Naive thymus-derived CD4-positive, alpha-beta T cell (primary cell): Measurements from ENCODE around the gene NPAS2. TPM values are rescaled to one million over a fixed set of nuclear protein-coding genes. Genes with fewer than 3 reads are reported as not detected.

Source experiments
- ATAC-seq: fragments of 150-1000 bp; cut with Tn5 transposase; 2 replicates; pipeline ENCODE4 v1.10.0; 2021; ENCODE audit warnings: mild to moderate bottlenecking, moderate library complexity
- CTCF ChIA-PET: fragments of 350-600 bp; sonication (Branson Sonifier 250); formaldehyde crosslinking; loops from one replicate; lab custom pipeline; 2021; ENCODE audit warnings: antibody characterized with exemption; lab: Charles Lee
- POLR2A ChIA-PET: fragments of 350-600 bp; sonication (Branson Sonifier 250); formaldehyde crosslinking; loops from one replicate; lab custom pipeline; 2021; ENCODE audit warnings: antibody characterized with exemption, inconsistent platforms; lab: Charles Lee
- DNase-seq, 9 donors: peaks; one replicate each; pipeline versions ENCODE4 v3.0.0 to v3.0.0-alpha.2; 2020 to 2022; ENCODE audit warnings: mixed read lengths in 1 of 9
- H3K27ac ChIP-seq: one replicate; pipeline ENCODE4 v1.7.0; 2013; ENCODE audit warnings: mild to moderate bottlenecking, low read depth, low read length, moderate library complexity
- H3K27me3 ChIP-seq, 2 donors: one replicate each; pipeline ENCODE4 v1.7.0; 2013; ENCODE audit warnings: low read length in 2 of 2, mild to moderate bottlenecking in 2 of 2, moderate library complexity in 2 of 2; ENCODE audit not compliant: control insufficient read depth in 2 of 2, insufficient read depth in 2 of 2
- H3K36me3 ChIP-seq, 3 experiments: 1 replicate in 2 of 3; 2 replicates in 1 of 3; pipeline ENCODE4 v1.7.0; 2013; ENCODE audit warnings: low read length in 3 of 3, mild to moderate bottlenecking in 3 of 3, moderate library complexity in 1 of 3; ENCODE audit not compliant: insufficient read depth in 3 of 3, control insufficient read depth in 2 of 3
- H3K4me1 ChIP-seq, 2 donors: one replicate each; pipeline ENCODE4 v1.7.0; 2013; ENCODE audit warnings: low read length in 2 of 2, mild to moderate bottlenecking in 2 of 2, moderate library complexity in 1 of 2; ENCODE audit not compliant: control insufficient read depth in 2 of 2, insufficient read depth in 2 of 2
- H3K4me3 ChIP-seq: 2 replicates; pipeline ENCODE4 v1.7.0; 2013; ENCODE audit warnings: mild to moderate bottlenecking, low read length
- H3K9me3 ChIP-seq, 3 experiments: 1 replicate in 2 of 3; 2 replicates in 1 of 3; pipeline ENCODE4 v1.7.0; 2013; ENCODE audit warnings: low read length in 3 of 3; ENCODE audit not compliant: control insufficient read depth in 2 of 3
- H3K27ac Mint-ChIP-seq, 9 donors: one replicate each; pipeline ENCODE4 v1.8.0; 2020 to 2022; ENCODE audit warnings: mixed read lengths in 9 of 9, mild to moderate bottlenecking in 8 of 9, moderate library complexity in 5 of 9, inconsistent platforms in 2 of 9
- H3K27me3 Mint-ChIP-seq, 5 donors: one replicate each; pipeline ENCODE4 v1.8.0; 2021 to 2022; ENCODE audit warnings: mixed read lengths in 5 of 5, mild to moderate bottlenecking in 1 of 5
- H3K36me3 Mint-ChIP-seq, 5 donors: one replicate each; pipeline ENCODE4 v1.8.0; 2020 to 2022; ENCODE audit warnings: mixed read lengths in 5 of 5, mild to moderate bottlenecking in 3 of 5, inconsistent platforms in 1 of 5
- H3K4me1 Mint-ChIP-seq, 7 donors: one replicate each; pipeline ENCODE4 v1.8.0; 2020 to 2022; ENCODE audit warnings: mixed read lengths in 7 of 7, mild to moderate bottlenecking in 3 of 7, inconsistent platforms in 1 of 7
- H3K4me3 Mint-ChIP-seq, 10 donors: one replicate each; pipeline ENCODE4 v1.8.0; 2020 to 2022; ENCODE audit warnings: mild to moderate bottlenecking in 10 of 10, mixed read lengths in 10 of 10, moderate library complexity in 6 of 10, inconsistent platforms in 2 of 10
- H3K9me3 Mint-ChIP-seq, 11 donors: one replicate each; pipeline ENCODE4 v1.8.0; 2020 to 2022; ENCODE audit warnings: mixed read lengths in 11 of 11, mild to moderate bottlenecking in 4 of 11, inconsistent platforms in 1 of 11, moderate library complexity in 1 of 11
- intact Hi-C, 2 donors: fragments of 100-400 bp; cut with micrococcal nuclease; formaldehyde crosslinking; loops; one replicate each; pipeline ENCODE4 v1.15.1; 2023
- polyA plus RNA-seq, 2 donors: library from polyadenylated mRNA; unstranded; fragments of 300-500 nt; fragmentation: Illumina TruSeq; gene quantifications; one replicate each; pipeline ENCODE4 v1.2.3, GENCODE V29; 2021
- total RNA-seq, 6 experiments: library from RNA in 5 of 6; stranded (reverse) in 5 of 6; gene quantifications; 1 replicate in 5 of 6; 2 replicates in 1 of 6; pipeline ENCODE4 v1.2.3 and lab custom pipeline; 2021 to 2026

Gene NPAS2
- total and polyA plus RNA-seq, 7 experiments from 2014 or later, result 1.2 to 15.0 (median 8.3) TPM

DNA sequence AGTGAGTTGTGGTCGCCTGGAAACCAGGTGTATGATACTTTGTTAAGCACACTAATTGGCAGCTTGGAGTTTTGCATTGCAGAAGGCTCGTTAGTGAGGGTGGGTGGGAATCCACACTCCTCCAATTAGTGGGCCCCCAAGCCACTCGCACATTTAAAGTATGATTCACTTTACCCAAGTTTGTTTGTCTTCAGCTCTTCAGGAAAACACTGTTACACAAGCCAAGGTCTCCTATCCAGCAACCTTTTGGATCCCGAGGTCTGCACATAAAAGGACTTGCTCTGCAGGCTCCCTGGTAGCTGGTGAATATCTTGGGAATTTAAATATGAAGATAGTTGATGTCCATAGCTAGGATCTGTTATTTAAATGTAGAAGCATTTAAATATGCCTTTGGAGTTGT lies 66.1 kb downstream of the NPAS2 start:
- no peaks in the 10 kb centered on the region for H3K4me1 ChIP-seq
- H3K4me1 Mint-ChIP-seq, result peaks cover 3 to 26% (median 10%) of the 10 kb centered on the region in 7 donors
- H3K9me3 Mint-ChIP-seq, result no peaks in the 10 kb centered on the region
- no peaks in the 10 kb centered on the region for H3K9me3 ChIP-seq
- ChIA-PET CTCF (no interaction called here), POLR2A (no interaction called here)
- no peaks in the 10 kb centered on the region for H3K36me3 ChIP-seq
- H3K27me3 Mint-ChIP-seq, result no peaks in the 10 kb centered on the region
- no peak overlapping the region for H3K4me3 Mint-ChIP-seq
- no peak overlapping the region for H3K27ac Mint-ChIP-seq
- no peak for DNase-seq
- no peak overlapping the region for H3K4me3 ChIP-seq
- H3K27me3 ChIP-seq, result no peaks in the 10 kb centered on the region
- no peak overlapping the region for H3K27ac ChIP-seq
- H3K36me3 Mint-ChIP-seq, result peaks cover 0 to 7% (median 0%) of the 10 kb centered on the region in 5 donors
- no peak for ATAC-seq
- intact Hi-C loops, result no loop called here

DNA sequence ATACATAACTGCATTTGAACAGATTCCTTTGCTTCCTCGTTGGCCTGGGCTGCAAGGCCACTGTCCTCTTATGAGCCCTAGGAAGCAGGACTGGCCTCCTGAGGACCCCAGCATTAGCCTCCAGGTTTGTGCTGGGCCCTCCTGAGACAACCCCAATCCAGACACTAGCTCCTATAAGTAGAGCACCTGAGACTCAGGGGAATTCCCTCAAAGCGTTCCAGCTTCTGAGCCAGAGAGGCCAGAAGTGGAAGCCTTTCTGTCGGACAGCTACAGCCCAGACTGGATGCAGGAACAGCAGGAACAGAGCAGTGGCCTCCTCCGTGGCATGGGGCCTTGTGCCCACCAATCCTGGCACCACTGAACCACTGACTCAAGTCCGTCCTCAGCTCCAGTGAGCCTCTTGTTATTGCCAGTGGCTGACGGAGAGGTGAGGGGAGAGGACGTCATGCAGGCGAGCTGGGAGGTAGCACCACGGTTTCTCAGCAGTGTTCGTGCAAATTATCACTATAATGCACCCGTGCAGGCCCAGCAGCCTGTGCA lies 67.2 kb downstream of the NPAS2 start:
- POLR2A ChIA-PET, result no interaction called here
- CTCF ChIA-PET, result no interaction called here
- H3K36me3 ChIP-seq, result no peaks in the 10 kb centered on the region
- H3K9me3 ChIP-seq, result no peaks in the 10 kb centered on the region
- no peak overlapping the region for H3K4me3 Mint-ChIP-seq
- no peak overlapping the region for H3K27ac ChIP-seq
- H3K27me3 Mint-ChIP-seq, result no peaks in the 10 kb centered on the region
- DNase-seq (no peak), ATAC-seq (no peak)
- no peaks in the 10 kb centered on the region for H3K9me3 Mint-ChIP-seq
- H3K36me3 Mint-ChIP-seq, result peaks cover 0 to 7% (median 5%) of the 10 kb centered on the region in 5 donors
- H3K4me3 ChIP-seq, result no peak overlapping the region
- intact Hi-C loops, result no loop called here
- no peak overlapping the region for H3K27ac Mint-ChIP-seq
- H3K27me3 ChIP-seq, result no peaks in the 10 kb centered on the region
- no peaks in the 10 kb centered on the region for H3K4me1 ChIP-seq
- peaks cover 3 to 23% (median 10%) of the 10 kb centered on the region in 7 donors for H3K4me1 Mint-ChIP-seq

DNA sequence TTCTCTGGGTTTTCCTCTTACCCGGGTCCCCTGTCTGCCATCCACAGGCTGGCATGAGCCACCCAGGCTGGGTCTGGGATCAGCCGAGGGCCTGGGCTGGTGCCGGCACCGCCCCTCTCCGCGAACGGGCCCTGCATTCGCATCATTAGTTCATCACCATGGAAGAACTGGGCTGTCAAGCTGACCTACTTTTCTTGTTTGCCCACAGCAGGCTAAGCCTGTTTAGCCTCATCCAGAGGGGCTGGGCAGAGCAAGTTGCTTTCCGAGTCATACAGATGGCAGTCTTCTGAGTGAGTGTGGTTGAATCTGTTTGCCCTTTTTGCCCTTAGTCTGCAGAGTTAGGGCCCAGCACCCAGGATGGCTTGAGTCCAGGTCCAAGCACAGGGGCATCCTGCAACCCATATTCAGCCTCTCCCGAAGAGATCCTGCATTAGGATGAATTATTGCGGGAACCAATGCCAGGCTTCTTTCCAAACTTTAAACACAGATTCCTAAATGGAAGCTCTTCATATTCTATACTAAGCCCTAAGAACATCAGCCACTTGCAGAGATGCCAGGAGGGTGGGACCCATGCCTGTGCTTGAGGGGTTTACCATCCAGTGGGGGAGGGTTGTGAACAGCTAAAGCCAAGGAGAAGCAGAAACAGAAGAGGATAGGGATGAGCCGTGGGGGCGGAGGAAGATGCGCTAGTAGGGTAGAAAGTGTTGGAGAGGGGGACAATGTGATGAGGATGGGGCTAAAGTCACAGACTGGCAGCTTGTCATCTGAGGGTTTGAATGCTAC lies 68.0 kb downstream of the NPAS2 start:
- no peaks in the 10 kb centered on the region for H3K4me1 ChIP-seq
- H3K36me3 ChIP-seq, result no peaks in the 10 kb centered on the region
- no peak overlapping the region for H3K4me3 ChIP-seq
- DNase-seq (no peak), ATAC-seq (no peak)
- H3K27me3 Mint-ChIP-seq, result no peaks in the 10 kb centered on the region
- H3K36me3 Mint-ChIP-seq, result peaks cover 0 to 7% (median 5%) of the 10 kb centered on the region in 5 donors
- no peaks in the 10 kb centered on the region for H3K27me3 ChIP-seq
- no peak overlapping the region for H3K27ac ChIP-seq
- no peak overlapping the region for H3K27ac Mint-ChIP-seq
- no peaks in the 10 kb centered on the region for H3K9me3 ChIP-seq
- intact Hi-C loops, result no loop called here
- H3K9me3 Mint-ChIP-seq, result no peaks in the 10 kb centered on the region
- no peak overlapping the region for H3K4me3 Mint-ChIP-seq
- CTCF ChIA-PET, result interaction anchor here (0.5 kb wide), 1 partner anchor 87 kb away, joined by 3 read pairs; no protein-coding TSS in a partner anchor
- H3K4me1 Mint-ChIP-seq, result peaks cover 0 to 17% (median 8%) of the 10 kb centered on the region in 7 donors
- POLR2A ChIA-PET, result interaction anchor here (1.1 kb wide), 1 partner anchor 19 kb away, joined by 3 read pairs; no protein-coding TSS in a partner anchor

DNA sequence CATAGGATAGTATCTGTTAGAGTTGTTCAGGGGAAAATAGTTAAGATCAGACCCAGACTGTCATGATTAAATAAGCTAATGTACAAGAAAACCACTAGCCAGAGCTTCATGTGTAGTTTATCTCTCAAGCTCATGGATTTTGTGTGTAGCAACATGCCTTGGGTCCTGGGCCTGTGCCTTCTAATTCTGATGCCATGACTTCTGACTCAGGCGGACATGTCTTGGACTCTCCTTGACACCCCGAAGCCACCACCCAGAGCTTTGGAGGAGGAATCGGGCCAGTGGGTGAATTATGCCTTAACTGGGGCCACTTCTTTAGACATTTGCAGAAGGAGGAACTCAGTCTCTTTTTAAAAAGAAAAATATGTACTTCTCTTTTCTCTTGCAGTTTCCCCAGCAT lies 68.7 kb downstream of the NPAS2 start:
- ChIA-PET POLR2A (interaction anchor here (1.1 kb wide), 1 partner anchor 18 kb away, joined by 3 read pairs; no protein-coding TSS in a partner anchor), CTCF (interaction anchor here (0.5 kb wide), 1 partner anchor 86 kb away, joined by 3 read pairs; no protein-coding TSS in a partner anchor)
- Histone ChIP-seq H3K9me3 (no peaks in the 10 kb centered on the region), H3K36me3 (no peaks in the 10 kb centered on the region), H3K4me1 (no peaks in the 10 kb centered on the region), H3K27me3 (no peaks in the 10 kb centered on the region), H3K27ac (no peak overlapping the region), H3K4me3 (no peak overlapping the region)
- Mint-ChIP-seq H3K36me3 (peaks cover 0 to 7% (median 5%) of the 10 kb centered on the region in 5 donors), H3K4me3 (no peak overlapping the region), H3K4me1 (peaks cover 0 to 10% (median 7%) of the 10 kb centered on the region in 7 donors), H3K27ac (peak overlapping the region in 1 of 9 donors; percentile 21), H3K27me3 (no peaks in the 10 kb centered on the region), H3K9me3 (no peaks in the 10 kb centered on the region)
- intact Hi-C loops, result no loop called here
- ATAC-seq (no peak), DNase-seq (no peak)

DNA sequence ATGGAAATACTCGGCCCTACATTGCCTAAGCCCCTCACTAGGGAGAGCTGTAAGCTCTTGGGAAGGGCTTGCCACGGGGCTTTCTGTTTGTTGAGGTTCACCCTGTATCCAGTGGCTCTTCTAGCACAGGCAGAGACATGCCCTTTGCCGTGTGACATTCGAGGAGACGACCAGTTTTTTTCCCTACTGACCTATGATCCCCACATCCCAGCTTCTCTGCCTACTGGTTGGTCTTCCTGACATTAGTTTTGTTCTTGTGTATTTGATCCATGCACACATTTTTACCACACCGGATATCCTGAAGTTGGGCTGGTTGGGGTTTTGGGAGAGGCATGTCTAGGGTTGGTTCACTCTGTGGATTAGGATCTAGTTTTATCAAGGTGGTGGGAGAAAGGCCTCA lies 69.3 kb downstream of the NPAS2 start:
- Mint-ChIP-seq H3K9me3 (no peaks in the 10 kb centered on the region), H3K36me3 (peaks cover 0 to 7% (median 5%) of the 10 kb centered on the region in 5 donors)

DNA sequence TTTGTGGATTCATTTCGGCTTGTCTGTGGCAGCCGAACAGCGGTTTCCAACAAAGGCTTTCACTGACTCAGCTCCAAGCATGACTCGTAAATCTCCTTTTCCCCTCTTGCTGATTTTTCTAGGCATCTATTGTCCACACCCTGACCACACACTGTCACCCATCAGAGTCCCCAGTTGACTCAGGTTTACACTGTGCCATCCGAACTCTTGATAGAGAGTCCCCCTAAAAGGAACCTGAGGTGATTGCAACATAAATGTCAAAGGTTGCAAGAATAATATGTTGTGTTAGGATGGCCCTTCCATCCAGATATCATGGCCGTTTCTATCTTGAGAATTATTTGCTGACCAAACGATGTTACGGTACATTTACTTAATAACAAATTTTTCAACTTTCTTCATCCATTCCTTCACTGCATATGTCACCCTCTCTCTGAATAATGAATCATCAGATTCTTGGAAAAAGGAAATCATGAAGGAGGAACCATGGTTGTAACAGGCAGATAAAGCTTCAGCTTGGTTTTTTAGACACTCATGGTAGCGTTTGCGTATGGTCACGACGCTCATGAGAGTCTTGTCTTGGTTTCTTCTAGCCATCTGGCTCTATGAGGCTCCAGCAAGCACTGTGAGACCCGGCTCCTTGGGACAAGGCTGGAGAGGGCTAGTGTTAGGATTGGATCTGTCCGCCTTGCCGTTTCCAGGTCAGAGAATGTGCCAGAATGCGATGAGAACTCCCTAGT lies 72.1 kb downstream of the NPAS2 start:
- Histone ChIP-seq H3K27ac (no peak overlapping the region), H3K36me3 (no peaks in the 10 kb centered on the region), H3K27me3 (no peaks in the 10 kb centered on the region), H3K4me1 (no peaks in the 10 kb centered on the region), H3K9me3 (no peaks in the 10 kb centered on the region), H3K4me3 (no peak overlapping the region)
- peaks cover 0 to 15% (median 5%) of the 10 kb centered on the region in 5 donors for H3K36me3 Mint-ChIP-seq
- no peak overlapping the region for H3K4me3 Mint-ChIP-seq
- no peaks in the 10 kb centered on the region for H3K27me3 Mint-ChIP-seq
- intact Hi-C loops, result no loop called here
- peaks cover 0 to 8% (median 0%) of the 10 kb centered on the region in 7 donors for H3K4me1 Mint-ChIP-seq
- no peak overlapping the region for H3K27ac Mint-ChIP-seq
- H3K9me3 Mint-ChIP-seq, result no peaks in the 10 kb centered on the region
- DNase-seq (no peak), ATAC-seq (no peak)
- ChIA-PET POLR2A (no interaction called here), CTCF (no interaction called here)

More for the DNA sequence above, 69.3 kb downstream of the NPAS2 start:
- ATAC-seq (no peak), DNase-seq (no peak)
- Histone ChIP-seq H3K4me3 (no peak overlapping the region), H3K9me3 (no peaks in the 10 kb centered on the region), H3K4me1 (no peaks in the 10 kb centered on the region), H3K36me3 (no peaks in the 10 kb centered on the region), H3K27ac (no peak overlapping the region), H3K27me3 (no peaks in the 10 kb centered on the region)
- H3K4me1 Mint-ChIP-seq, result peaks cover 0 to 6% (median 2%) of the 10 kb centered on the region in 7 donors
- CTCF ChIA-PET, result no interaction called here
- intact Hi-C loops, result no loop called here
- H3K27me3 Mint-ChIP-seq, result no peaks in the 10 kb centered on the region
- POLR2A ChIA-PET, result no interaction called here
- H3K27ac Mint-ChIP-seq, result no peak overlapping the region
- no peak overlapping the region for H3K4me3 Mint-ChIP-seq
